K562 (cell line): ENCODE results near the gene ADGRD1. TPM values are rescaled to one million over a fixed set of nuclear protein-coding genes. Genes with fewer than 3 reads are reported as not detected.

ENCODE experiments used
- ATAC-seq: fragments of 200-7000 bp; cut with Tn5 transposase; 3 replicates; pipeline ENCODE4 v1.9.1; 2020; ENCODE audit warnings: moderate library complexity
- BruUV-seq: library from RNA; stranded (reverse); fragments of 400-500 nt; replicated peaks from 2 replicates; lab custom pipeline; 2021; lab: Mats Ljungman, UMichigan
- CTCF ChIA-PET: fragments of 300-600 bp; formaldehyde crosslinking; extraction: SDS; loops from one replicate; lab custom pipeline; 2021; ENCODE audit warnings: low intra/inter-chr PET ratio; lab: Yijun Ruan, JAX
- POLR2A ChIA-PET: fragments of 300-600, 350-650 bp; sonication (Branson Sonifier 250); formaldehyde crosslinking; extraction: SDS; loops from one replicate; lab custom pipeline; 2021; ENCODE audit warnings: antibody characterized with exemption, inconsistent platforms; lab: Yijun Ruan, JAX
- DNase-seq, 4 experiments: peaks; one replicate each; pipeline versions ENCODE4 v3.0.0 to v3.0.0-alpha.2; 2011 to 2018; ENCODE audit warnings: low spot score in 3 of 4, mixed read lengths in 3 of 4; ENCODE audit errors: extremely low read depth in 1 of 4
- FAIRE-seq: peaks from 2 replicates; lab custom pipeline; 2011; peaks lifted over from hg19 to GRCh38; lab: Jason Lieb, UNC
- H2AFZ ChIP-seq: 2 replicates; pipeline ENCODE4 v1.6.0; 2011; ENCODE audit warnings: low read depth, low read length, control low read depth, inconsistent platforms
- H3K27ac ChIP-seq: fragments of 200-600 bp; 3 replicates; pipeline ENCODE4 v1.8.0; 2011; ENCODE audit warnings: low read depth, mild to moderate bottlenecking, control low read depth, inconsistent platforms, low read length, moderate library complexity, mixed read lengths; ENCODE audit errors: extremely low read depth
- H3K27me3 ChIP-seq, 2 experiments: fragments of 300-600 bp in 1 of 2; 2 replicates in 1 of 2; 3 replicates in 1 of 2; pipeline versions ENCODE4 v1.6.0 to v1.8.0; 2011; ENCODE audit warnings: inconsistent platforms in 2 of 2, low read length in 2 of 2, mild to moderate bottlenecking in 1 of 2, mixed read lengths in 1 of 2, moderate library complexity in 1 of 2; ENCODE audit not compliant: control insufficient read depth in 2 of 2, insufficient read depth in 2 of 2
- H3K36me3 ChIP-seq: fragments of 300-600 bp; 3 replicates; pipeline ENCODE4 v1.8.0; 2011; ENCODE audit warnings: mild to moderate bottlenecking, low read length, inconsistent platforms; ENCODE audit not compliant: control insufficient read depth, insufficient read depth
- H3K4me1 ChIP-seq, 2 experiments: fragments of 200-600 bp in 1 of 2; replicated peaks in 1 of 2; 2 replicates in 1 of 2; 3 replicates in 1 of 2; pipeline versions ENCODE4 v1.5.1 to v1.8.0; 2011; ENCODE audit warnings: inconsistent platforms in 2 of 2, low read length in 2 of 2, mild to moderate bottlenecking in 1 of 2, mixed read lengths in 1 of 2, moderate library complexity in 1 of 2; ENCODE audit not compliant: control insufficient read depth in 2 of 2, insufficient read depth in 2 of 2
- H3K4me2 ChIP-seq: 2 replicates; pipeline ENCODE4 v1.6.1; 2011; ENCODE audit warnings: low read length, control low read depth, inconsistent platforms, mixed read lengths; ENCODE audit not compliant: insufficient read depth
- H3K4me3 ChIP-seq: fragments of 200-600 bp; sonication (generic), shearing (Covaris generic); 2 replicates; pipeline ENCODE4 v1.5.1; 2016; ENCODE audit warnings: control low read depth, inconsistent platforms
- H3K79me2 ChIP-seq: fragments of 200-600 bp; 3 replicates; pipeline ENCODE4 v1.8.0; 2011; ENCODE audit warnings: low read length, inconsistent platforms; ENCODE audit not compliant: control insufficient read depth, insufficient read depth
- H3K9ac ChIP-seq, 2 experiments: 2 replicates each; pipeline versions ENCODE4 v1.6.0 to v1.6.1; 2011; ENCODE audit warnings: low read depth in 2 of 2, low read length in 2 of 2, control low read depth in 1 of 2, inconsistent platforms in 1 of 2, mild to moderate bottlenecking in 1 of 2, mixed read lengths in 1 of 2; ENCODE audit not compliant: insufficient read depth in 1 of 2
- H3K9me1 ChIP-seq: one replicate; pipeline ENCODE4 v1.6.0; 2011; ENCODE audit warnings: inconsistent platforms, mild to moderate bottlenecking, low read length, moderate library complexity; ENCODE audit not compliant: control insufficient read depth, insufficient read depth
- H3K9me3 ChIP-seq: replicated peaks from 2 replicates; pipeline ENCODE4 v1.5.1; 2011; ENCODE audit warnings: low read depth, low read length, inconsistent platforms; ENCODE audit not compliant: control insufficient read depth, insufficient read depth
- H4K20me1 ChIP-seq: replicated peaks from 2 replicates; pipeline ENCODE4 v1.6.1; 2011; ENCODE audit warnings: low read length, inconsistent platforms, mixed read lengths; ENCODE audit not compliant: control insufficient read depth, insufficient read depth
- CREB3 ChIP-seq: fragments of 450-650 bp; conservative IDR thresholded peaks from 2 replicates; pipeline ENCODE4 v1.6.1; 2016; ENCODE audit warnings: missing genetic modification characterization, low read depth, mild to moderate bottlenecking, missing compliant biosample characterization, moderate library complexity
- CSDE1 ChIP-seq, 2 experiments: fragments of 450-650 bp; IDR thresholded peaks; 2 replicates each; pipeline ENCODE4 v1.6.1; 2016; ENCODE audit warnings: mild to moderate bottlenecking in 1 of 2
- HINFP ChIP-seq: fragments of 450-650 bp; conservative IDR thresholded peaks from 2 replicates; pipeline ENCODE4 v1.6.1; 2016; ENCODE audit warnings: missing genetic modification characterization, low read depth, mild to moderate bottlenecking, control low read depth, missing compliant biosample characterization
- LEF1 ChIP-seq: fragments of 450-650 bp; IDR thresholded peaks from 2 replicates; pipeline ENCODE4 v1.6.1; 2016; ENCODE audit warnings: mild to moderate bottlenecking
- PHB ChIP-seq: fragments of 250-450 bp; sonication (Bioruptor Pico); IDR thresholded peaks from 2 replicates; pipeline ENCODE4 v1.5.0; 2021
- RAD51 ChIP-seq: fragments of 450-650 bp; IDR thresholded peaks from 2 replicates; pipeline ENCODE4 v1.7.1; 2016; ENCODE audit warnings: low read depth, mild to moderate bottlenecking, borderline replicate concordance
- ZNF24 ChIP-seq: fragments of 450-650 bp; IDR thresholded peaks from 2 replicates; pipeline ENCODE4 v1.6.1; 2016
- WGBS: fragments of 100-300 bp; shearing (Covaris generic); methylation state at CpG from one replicate; pipeline ENCODE4 v1.1.6; 2016; ENCODE audit warnings: low coverage, mixed read lengths; ENCODE audit not compliant: insufficient coverage; ENCODE audit errors: missing lambda C conversion rate; 5-methylcytosine and 5-hydroxymethylcytosine counted together
- in situ Hi-C: fragments of 300-500 bp; cut with MboI; formaldehyde crosslinking; loops from 4 replicates; pipeline ENCODE4 v1.15.0; 2018; ENCODE audit warnings: inconsistent platforms, mixed read lengths
- intact Hi-C: fragments of 100-400 bp; cut with micrococcal nuclease; formaldehyde crosslinking; loops from 2 replicates; pipeline ENCODE4 v1.14.2; 2022
- polyA plus RNA-seq, 8 experiments: library from polyadenylated mRNA; depleted of rRNA in 4 of 8; stranded (reverse) in 5 of 8; unstranded in 3 of 8; fragments of >200 nt; fragmentation: Nextera tagmentation in 2 of 8; fragmentation: Illumina TruSeq in 1 of 8; extraction: Ambion mirVana in 2 of 8; extraction: Trizol in 1 of 8; gene quantifications; 2 replicates each; pipeline versions ENCODE4 v1.2.1 to v1.2.3, GENCODE V29; 2011 to 2014; ENCODE audit warnings: inconsistent platforms in 1 of 8, missing spikeins in 1 of 8
- total RNA-seq, 7 experiments: library from RNA; depleted of rRNA in 6 of 7; stranded (reverse); fragments of >200 nt in 6 of 7; fragmentation: Illumina TruSeq in 2 of 7; extraction: Trizol in 2 of 7; gene quantifications; 2 replicates each; pipeline versions ENCODE4 v1.2.1 to v1.2.3, GENCODE V29; 2011 to 2021; ENCODE audit warnings: low replicate concordance in 1 of 7
- TF ChIP-seq, protein P1 (sequence below): fragments of 450-650 bp; IDR thresholded peaks from 2 replicates; pipeline ENCODE4 v1.6.1; 2016; ENCODE audit warnings: borderline replicate concordance

ADGRD1 gene
- total and polyA plus RNA-seq, 9 of the 15 experiments (the other 6 are each of a cell fraction or from before 2014, with no cell fraction given), result 1.7 to 11.7 (median 3.3) TPM

DNA sequence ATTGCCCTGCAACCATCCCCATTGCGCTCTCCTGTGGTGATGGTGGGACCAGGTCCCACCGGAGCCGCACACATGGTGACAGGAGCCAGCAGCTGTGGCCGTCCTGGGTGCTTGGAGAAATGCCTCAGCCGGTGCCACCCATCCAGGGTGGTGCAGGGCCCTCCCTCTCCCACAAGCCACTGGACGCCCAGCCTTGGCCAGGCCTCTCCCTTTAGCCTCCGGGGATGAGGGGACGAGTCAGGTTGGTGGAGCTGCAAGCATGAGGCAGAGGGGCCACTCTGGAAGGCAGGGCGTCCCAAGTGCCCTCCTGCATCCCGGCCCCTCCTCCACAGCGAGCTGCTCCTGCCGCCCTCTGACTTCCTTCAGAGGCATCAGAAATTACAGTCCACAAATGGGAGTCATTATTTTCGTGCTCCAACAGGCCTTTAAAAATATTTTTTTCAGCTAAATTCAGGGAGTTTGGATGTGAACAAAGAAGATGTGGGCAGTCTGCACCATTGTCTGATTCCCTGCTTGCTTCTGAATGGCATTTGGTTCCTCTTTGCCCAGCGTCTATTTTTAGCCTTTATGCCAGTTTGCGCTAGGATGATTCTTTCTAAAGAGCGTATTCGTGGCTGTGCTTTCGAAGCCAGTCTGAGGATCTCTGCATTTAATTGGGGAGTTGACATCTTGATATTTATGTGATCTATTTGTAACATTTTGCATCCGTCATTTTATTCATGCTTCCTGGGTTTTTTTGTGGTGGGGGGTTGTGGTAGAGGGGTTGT, 189.4 kb downstream of the ADGRD1 start:
- WGBS, result 14% methylated on average over 19 of the region's 19 CpGs
- in situ Hi-C loops, result no loop called here
- no peaks in the 10 kb centered on the region for H3K9me3 ChIP-seq

More for the DNA sequence above, 189.4 kb downstream of the ADGRD1 start:
- Histone ChIP-seq H3K27me3 (peaks cover 0 to 28% of the 10 kb centered on the region in 2 experiments; a peak in 2 of 5 replicates), H3K4me3 (no peak overlapping the region), H3K36me3 (no peaks in the 10 kb centered on the region), H3K27ac (no peak overlapping the region), H3K79me2 (no peaks in the 10 kb centered on the region), H3K9me1 (no peaks in the 10 kb centered on the region), H4K20me1 (no peaks in the 10 kb centered on the region; the same call in 1 of the 2 replicates), H3K9ac (no peak overlapping the region; a peak in 1 of 4 replicates)
- no peak for ATAC-seq
- CTCF ChIA-PET, result no interaction called here
- POLR2A ChIA-PET, result no interaction called here
- BruUV-seq, result no TSS peak
- no peak for DNase-seq
- FAIRE-seq, result no peak
- TF ChIP-seq ZNF24 (no peak), RAD51 (no peak), CREB3 (no peak), LEF1 (no peak), PHB (no peak), CSDE1 (IDR thresholded peaks at IDR 0.05) (no peak), HINFP (no peak)
- TF ChIP-seq, protein P1, sequence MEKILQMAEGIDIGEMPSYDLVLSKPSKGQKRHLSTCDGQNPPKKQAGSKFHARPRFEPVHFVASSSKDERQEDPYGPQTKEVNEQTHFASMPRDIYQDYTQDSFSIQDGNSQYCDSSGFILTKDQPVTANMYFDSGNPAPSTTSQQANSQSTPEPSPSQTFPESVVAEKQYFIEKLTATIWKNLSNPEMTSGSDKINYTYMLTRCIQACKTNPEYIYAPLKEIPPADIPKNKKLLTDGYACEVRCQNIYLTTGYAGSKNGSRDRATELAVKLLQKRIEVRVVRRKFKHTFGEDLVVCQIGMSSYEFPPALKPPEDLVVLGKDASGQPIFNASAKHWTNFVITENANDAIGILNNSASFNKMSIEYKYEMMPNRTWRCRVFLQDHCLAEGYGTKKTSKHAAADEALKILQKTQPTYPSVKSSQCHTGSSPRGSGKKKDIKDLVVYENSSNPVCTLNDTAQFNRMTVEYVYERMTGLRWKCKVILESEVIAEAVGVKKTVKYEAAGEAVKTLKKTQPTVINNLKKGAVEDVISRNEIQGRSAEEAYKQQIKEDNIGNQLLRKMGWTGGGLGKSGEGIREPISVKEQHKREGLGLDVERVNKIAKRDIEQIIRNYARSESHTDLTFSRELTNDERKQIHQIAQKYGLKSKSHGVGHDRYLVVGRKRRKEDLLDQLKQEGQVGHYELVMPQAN, result no peak
- TF ChIP-seq, all 486 proteins: peak for 0
- Histone ChIP-seq H3K4me1 (peaks cover 0 to 11% of the 10 kb centered on the region in 2 experiments; a peak in 1 of 5 replicates), H3K4me2 (no peak overlapping the region), H2AFZ (no peak overlapping the region)
- intact Hi-C loops, result no loop called here
